Neural progenitor cell (in vitro differentiated cells): Measurements from ENCODE around the gene GNAT3. TPM values are rescaled to one million over a fixed set of nuclear protein-coding genes. Genes with fewer than 3 reads are reported as not detected.

ENCODE experiments used
- DNase-seq: peaks from one replicate; pipeline ENCODE4 v3.0.0-alpha.2; 2016; ENCODE audit warnings: low spot score
- H2AFZ ChIP-seq: fragments of 200-600 bp; sonication (generic); replicated peaks from 2 replicates; pipeline ENCODE4 v1.6.1; 2016; ENCODE audit warnings: antibody characterized with exemption
- H3F3A ChIP-seq: fragments of 200-600 bp; sonication (generic); 2 replicates; pipeline ENCODE4 v1.6.1; 2016; ENCODE audit warnings: antibody characterized with exemption, low read depth
- H3K27ac ChIP-seq: fragments of 200-600 bp; sonication (generic); 2 replicates; pipeline ENCODE4 v1.5.1; 2016; ENCODE audit warnings: mild to moderate bottlenecking
- H3K27me3 ChIP-seq: fragments of 200-600 bp; sonication (generic); 2 replicates; pipeline ENCODE4 v1.6.1; 2016; ENCODE audit warnings: mild to moderate bottlenecking, moderate library complexity
- H3K36me3 ChIP-seq: fragments of 200-600 bp; sonication (generic); 2 replicates; pipeline ENCODE4 v1.5.1; 2016
- H3K4me1 ChIP-seq: fragments of 200-600 bp; sonication (generic); 2 replicates; pipeline ENCODE4 v1.6.1; 2016; ENCODE audit warnings: mixed run types
- H3K4me2 ChIP-seq: fragments of 200-600 bp; sonication (generic); 2 replicates; pipeline ENCODE4 v1.6.1; 2016
- H3K4me3 ChIP-seq: fragments of 200-600 bp; sonication (generic); 2 replicates; pipeline ENCODE4 v1.5.1; 2016
- H3K79me2 ChIP-seq: fragments of 200-600 bp; sonication (generic); 2 replicates; pipeline ENCODE4 v1.6.1; 2016; ENCODE audit warnings: low read depth
- H3K9ac ChIP-seq: fragments of 200-600 bp; sonication (generic); 2 replicates; pipeline ENCODE4 v1.6.1; 2016
- H3K9me3 ChIP-seq: fragments of 200-600 bp; sonication (generic); 2 replicates; pipeline ENCODE4 v1.5.1; 2016; ENCODE audit warnings: low read depth
- H4K20me1 ChIP-seq: fragments of 200-600 bp; sonication (generic); 2 replicates; pipeline ENCODE4 v1.6.1; 2016; ENCODE audit warnings: low read depth
- H3K27ac Mint-ChIP-seq: 3 replicates; pipeline ENCODE4 v1.8.0; 2021; ENCODE audit warnings: mixed read lengths
- H3K27me3 Mint-ChIP-seq: 2 replicates; pipeline ENCODE4 v1.8.0; 2022; ENCODE audit warnings: low read depth, mild to moderate bottlenecking, inconsistent platforms, moderate library complexity, mixed read lengths; ENCODE audit not compliant: insufficient read depth
- H3K36me3 Mint-ChIP-seq: 3 replicates; pipeline ENCODE4 v1.8.0; 2021; ENCODE audit warnings: mixed read lengths
- H3K4me1 Mint-ChIP-seq: 3 replicates; pipeline ENCODE4 v1.8.0; 2021; ENCODE audit warnings: mixed read lengths
- H3K4me3 Mint-ChIP-seq: 3 replicates; pipeline ENCODE4 v1.8.0; 2021; ENCODE audit warnings: mild to moderate bottlenecking, moderate library complexity, mixed read lengths
- H3K9me3 Mint-ChIP-seq: 3 replicates; pipeline ENCODE4 v1.8.0; 2020; ENCODE audit warnings: mixed read lengths
- CTCF ChIP-seq: fragments of 200-600 bp; sonication (generic); IDR thresholded peaks from 2 replicates; pipeline ENCODE4 v1.5.1; 2017; ENCODE audit warnings: antibody characterized with exemption, mild to moderate bottlenecking
- EZH2 ChIP-seq: fragments of 200-600 bp; sonication (generic); IDR thresholded peaks from 2 replicates; pipeline ENCODE4 v1.6.1; 2017; ENCODE audit warnings: antibody characterized with exemption, mild to moderate bottlenecking, moderate library complexity
- EZH2phosphoT487 ChIP-seq: fragments of 200-600 bp; sonication (generic); IDR thresholded peaks from 2 replicates; pipeline ENCODE4 v1.6.1; 2017; ENCODE audit warnings: antibody characterized with exemption
- total RNA-seq: library from RNA; depleted of rRNA; stranded (reverse); fragments of >200 nt; gene quantifications from 2 replicates; pipeline ENCODE4 v1.2.3, GENCODE V29; 2015; ENCODE audit warnings: low replicate concordance

The GNAT3 gene
- total RNA-seq, 1 donor from 2014 or later, result not detected

- Histone ChIP-seq H4K20me1 (no peaks in the 10 kb centered on the region), H3K27me3 (no peaks in the 10 kb centered on the region), H3K79me2 (no peaks in the 10 kb centered on the region), H3K27ac (no peak overlapping the region), H3K4me1 (no peaks in the 10 kb centered on the region), H3K4me2 (no peak overlapping the region), H3K9ac (no peak overlapping the region), H3F3A (no peaks in the 10 kb centered on the region), H2AFZ (no peak overlapping the region), H3K9me3 (no peaks in the 10 kb centered on the region), H3K36me3 (no peaks in the 10 kb centered on the region), H3K4me3 (no peak overlapping the region)
- no peaks in the 10 kb centered on the region for H3K9me3 Mint-ChIP-seq
- no peak overlapping the region for H3K27ac Mint-ChIP-seq
- no peak overlapping the region for H3K4me3 Mint-ChIP-seq
- H3K27me3 Mint-ChIP-seq, result no peaks in the 10 kb centered on the region
- DNase-seq, result peak; percentile 21
- TF ChIP-seq EZH2, result no peak
- peak; percentile 65 for TF ChIP-seq CTCF
- no peak for TF ChIP-seq EZH2phosphoT487
- H3K4me1 Mint-ChIP-seq, result no peaks in the 10 kb centered on the region
- H3K36me3 Mint-ChIP-seq, result no peaks in the 10 kb centered on the region
These were observed 58.0 kb downstream of the GNAT3 start for GRCh38 chr7:80453699-80454340.

- Histone ChIP-seq H3K9ac (no peak overlapping the region), H3K79me2 (no peaks in the 10 kb centered on the region), H3K4me2 (no peak overlapping the region), H3K4me3 (no peak overlapping the region), H3K27me3 (no peaks in the 10 kb centered on the region), H4K20me1 (no peaks in the 10 kb centered on the region), H3K4me1 (no peaks in the 10 kb centered on the region), H3F3A (no peaks in the 10 kb centered on the region), H2AFZ (no peak overlapping the region), H3K27ac (no peak overlapping the region), H3K9me3 (no peaks in the 10 kb centered on the region), H3K36me3 (no peaks in the 10 kb centered on the region)
- Mint-ChIP-seq H3K27ac (no peak overlapping the region), H3K36me3 (no peaks in the 10 kb centered on the region), H3K4me1 (no peaks in the 10 kb centered on the region), H3K9me3 (no peaks in the 10 kb centered on the region), H3K4me3 (no peak overlapping the region), H3K27me3 (no peaks in the 10 kb centered on the region)
- TF ChIP-seq EZH2 (no peak), EZH2phosphoT487 (no peak), CTCF (no peak)
- no peak for DNase-seq
These were observed 61.1 kb downstream of the GNAT3 start for GRCh38 chr7:80450621-80451308.

- Mint-ChIP-seq H3K36me3 (no peaks in the 10 kb centered on the region), H3K9me3 (no peaks in the 10 kb centered on the region), H3K4me1 (no peaks in the 10 kb centered on the region), H3K27me3 (no peaks in the 10 kb centered on the region), H3K27ac (no peak overlapping the region), H3K4me3 (no peak overlapping the region)
- Histone ChIP-seq H4K20me1 (no peaks in the 10 kb centered on the region), H3K36me3 (no peaks in the 10 kb centered on the region), H2AFZ (no peak overlapping the region), H3K27ac (no peak overlapping the region), H3F3A (no peaks in the 10 kb centered on the region), H3K9me3 (no peaks in the 10 kb centered on the region), H3K4me2 (no peak overlapping the region), H3K27me3 (no peaks in the 10 kb centered on the region), H3K9ac (no peak overlapping the region), H3K79me2 (no peaks in the 10 kb centered on the region), H3K4me3 (no peak overlapping the region), H3K4me1 (no peaks in the 10 kb centered on the region)
- DNase-seq, result no peak
- no peak for TF ChIP-seq EZH2phosphoT487
- TF ChIP-seq EZH2, result no peak
These were observed 62.0 kb downstream of the GNAT3 start for GRCh38 chr7:80449836-80450235.

- no peaks in the 10 kb centered on the region for H3K9me3 Mint-ChIP-seq
- no peaks in the 10 kb centered on the region for H3K36me3 Mint-ChIP-seq
- Histone ChIP-seq H4K20me1 (no peaks in the 10 kb centered on the region), H3K4me1 (no peaks in the 10 kb centered on the region), H3K4me2 (no peak overlapping the region), H3K27me3 (no peaks in the 10 kb centered on the region), H3F3A (no peaks in the 10 kb centered on the region), H3K4me3 (no peak overlapping the region), H3K36me3 (no peaks in the 10 kb centered on the region), H3K79me2 (no peaks in the 10 kb centered on the region), H3K9me3 (no peaks in the 10 kb centered on the region), H2AFZ (no peak overlapping the region), H3K9ac (no peak overlapping the region), H3K27ac (no peak overlapping the region)
- no peak for TF ChIP-seq EZH2
- TF ChIP-seq CTCF, result no peak
- no peak for TF ChIP-seq EZH2phosphoT487
- DNase-seq, result no peak
- H3K4me1 Mint-ChIP-seq, result no peaks in the 10 kb centered on the region
- H3K27me3 Mint-ChIP-seq, result no peaks in the 10 kb centered on the region
- H3K27ac Mint-ChIP-seq, result no peak overlapping the region
- H3K4me3 Mint-ChIP-seq, result no peak overlapping the region
These were observed 66.5 kb downstream of the GNAT3 start for GRCh38 chr7:80445351-80445750.
